GM06990 (cell line): ENCODE measurements around the gene SPTBN1.
A peak's percentile ranks its signal among the peaks of the same experiment; 100 is the strongest.

Experiments used
- DNase-seq: peaks from one replicate; pipeline ENCODE4 v3.0.0-alpha.2; 2011; ENCODE audit not compliant: insufficient read length; ENCODE audit errors: extremely low read depth
- H3K27me3 ChIP-seq: replicated peaks from 2 replicates; pipeline ENCODE4 v1.6.0; 2011; ENCODE audit warnings: low read length; ENCODE audit not compliant: control insufficient read depth, insufficient read depth
- H3K36me3 ChIP-seq: 2 replicates; pipeline ENCODE4 v1.5.1; 2011; ENCODE audit warnings: low read length; ENCODE audit not compliant: control insufficient read depth, insufficient read depth
- H3K4me3 ChIP-seq: replicated peaks from 2 replicates; pipeline ENCODE4 v1.5.1; 2011; ENCODE audit warnings: low read depth, mild to moderate bottlenecking, control low read depth, low read length
- TF ChIP-seq, protein P1 (sequence below): IDR thresholded peaks from 2 replicates; pipeline ENCODE4 v1.5.1; 2011; ENCODE audit warnings: low read length, control low read depth, mild to moderate bottlenecking, inconsistent platforms; ENCODE audit not compliant: insufficient read depth, poor library complexity, severe bottlenecking

SPTBN1 gene

DNA sequence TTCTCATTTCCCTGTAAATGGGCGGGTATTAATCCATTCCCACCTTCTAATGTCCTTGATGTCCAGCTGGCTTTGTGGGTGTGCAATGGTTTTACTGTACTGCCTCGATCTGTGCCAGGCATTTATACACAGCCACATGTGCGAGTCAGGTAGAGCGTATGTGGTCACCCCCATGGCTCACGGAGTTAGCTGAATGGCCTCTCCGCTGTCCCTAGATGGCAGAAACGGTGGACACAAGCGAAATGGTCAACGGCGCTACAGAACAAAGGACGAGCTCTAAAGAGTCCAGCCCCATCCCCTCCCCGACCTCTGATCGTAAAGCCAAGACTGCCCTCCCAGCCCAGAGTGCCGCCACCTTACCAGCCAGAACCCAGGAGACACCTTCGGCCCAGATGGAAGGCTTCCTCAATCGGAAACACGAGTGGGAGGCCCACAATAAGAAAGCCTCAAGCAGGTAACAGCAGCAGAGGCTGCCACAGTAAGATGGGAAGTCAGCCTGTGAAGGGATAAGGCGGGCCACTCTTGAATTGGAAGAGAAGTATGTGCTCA, 208.2 kb downstream of the SPTBN1 start:
- TF ChIP-seq, protein P1, sequence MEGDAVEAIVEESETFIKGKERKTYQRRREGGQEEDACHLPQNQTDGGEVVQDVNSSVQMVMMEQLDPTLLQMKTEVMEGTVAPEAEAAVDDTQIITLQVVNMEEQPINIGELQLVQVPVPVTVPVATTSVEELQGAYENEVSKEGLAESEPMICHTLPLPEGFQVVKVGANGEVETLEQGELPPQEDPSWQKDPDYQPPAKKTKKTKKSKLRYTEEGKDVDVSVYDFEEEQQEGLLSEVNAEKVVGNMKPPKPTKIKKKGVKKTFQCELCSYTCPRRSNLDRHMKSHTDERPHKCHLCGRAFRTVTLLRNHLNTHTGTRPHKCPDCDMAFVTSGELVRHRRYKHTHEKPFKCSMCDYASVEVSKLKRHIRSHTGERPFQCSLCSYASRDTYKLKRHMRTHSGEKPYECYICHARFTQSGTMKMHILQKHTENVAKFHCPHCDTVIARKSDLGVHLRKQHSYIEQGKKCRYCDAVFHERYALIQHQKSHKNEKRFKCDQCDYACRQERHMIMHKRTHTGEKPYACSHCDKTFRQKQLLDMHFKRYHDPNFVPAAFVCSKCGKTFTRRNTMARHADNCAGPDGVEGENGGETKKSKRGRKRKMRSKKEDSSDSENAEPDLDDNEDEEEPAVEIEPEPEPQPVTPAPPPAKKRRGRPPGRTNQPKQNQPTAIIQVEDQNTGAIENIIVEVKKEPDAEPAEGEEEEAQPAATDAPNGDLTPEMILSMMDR = no peak
- DNase-seq = no peak
- H3K4me3 ChIP-seq = no peak overlapping the region
- H3K27me3 ChIP-seq = no peaks in the 10 kb centered on the region
- H3K36me3 ChIP-seq = peaks cover 47% of the 10 kb centered on the region

DNA sequence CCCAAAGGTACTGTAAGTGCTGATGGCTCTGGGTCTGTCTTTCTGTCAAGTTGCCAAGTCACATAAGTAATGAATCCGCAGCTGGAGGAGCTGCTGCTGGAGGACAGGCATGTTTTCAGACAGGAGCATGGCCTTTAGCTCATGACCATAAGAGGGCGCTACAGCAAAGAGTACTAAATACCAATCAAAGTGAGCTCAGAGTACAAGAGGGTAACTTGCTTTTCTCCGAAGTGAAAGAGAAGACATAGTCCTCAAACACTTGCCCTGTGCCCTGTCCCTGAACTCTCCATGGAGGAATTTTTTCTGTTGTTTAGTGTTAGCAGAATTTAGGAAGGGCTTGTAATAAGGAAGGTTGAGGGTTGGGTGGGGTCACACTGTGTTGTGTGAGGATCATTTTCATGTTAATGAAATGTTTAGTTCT, 209.3 kb downstream of the SPTBN1 start:
- no peak overlapping the region for H3K4me3 ChIP-seq
- TF ChIP-seq, protein P1 = peak; percentile 62
- DNase-seq = no peak
- no peaks in the 10 kb centered on the region for H3K27me3 ChIP-seq
- peaks cover 45% of the 10 kb centered on the region for H3K36me3 ChIP-seq

DNA sequence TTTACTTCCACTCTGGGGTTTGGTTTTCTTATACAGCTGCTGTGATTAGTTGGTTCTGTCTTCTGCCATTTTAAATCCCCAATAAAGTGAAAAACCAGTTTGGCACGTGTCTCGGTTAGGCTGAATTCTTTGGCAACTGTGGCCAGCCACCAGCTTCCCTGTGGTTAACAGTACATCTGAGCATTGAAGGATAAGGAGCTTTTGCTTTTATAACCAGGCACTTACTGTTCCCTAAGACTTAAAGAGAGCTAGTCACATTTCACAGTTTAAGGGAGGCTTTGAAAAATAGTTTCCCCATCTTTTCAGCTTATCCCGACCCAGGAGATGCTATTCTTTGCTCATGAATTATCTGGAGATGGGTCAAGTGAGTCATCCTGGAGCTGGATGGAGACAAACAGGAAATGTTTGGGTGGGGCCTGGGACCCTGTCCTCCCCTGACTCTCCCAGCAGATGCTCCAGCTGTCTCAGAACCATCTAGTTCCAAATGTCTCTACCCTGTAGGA, 210.1 kb downstream of the SPTBN1 start:
- no peaks in the 10 kb centered on the region for H3K27me3 ChIP-seq
- H3K4me3 ChIP-seq = no peak overlapping the region
- H3K36me3 ChIP-seq = peaks cover 44% of the 10 kb centered on the region
- DNase-seq = no peak
- TF ChIP-seq, protein P1 = no peak

DNA sequence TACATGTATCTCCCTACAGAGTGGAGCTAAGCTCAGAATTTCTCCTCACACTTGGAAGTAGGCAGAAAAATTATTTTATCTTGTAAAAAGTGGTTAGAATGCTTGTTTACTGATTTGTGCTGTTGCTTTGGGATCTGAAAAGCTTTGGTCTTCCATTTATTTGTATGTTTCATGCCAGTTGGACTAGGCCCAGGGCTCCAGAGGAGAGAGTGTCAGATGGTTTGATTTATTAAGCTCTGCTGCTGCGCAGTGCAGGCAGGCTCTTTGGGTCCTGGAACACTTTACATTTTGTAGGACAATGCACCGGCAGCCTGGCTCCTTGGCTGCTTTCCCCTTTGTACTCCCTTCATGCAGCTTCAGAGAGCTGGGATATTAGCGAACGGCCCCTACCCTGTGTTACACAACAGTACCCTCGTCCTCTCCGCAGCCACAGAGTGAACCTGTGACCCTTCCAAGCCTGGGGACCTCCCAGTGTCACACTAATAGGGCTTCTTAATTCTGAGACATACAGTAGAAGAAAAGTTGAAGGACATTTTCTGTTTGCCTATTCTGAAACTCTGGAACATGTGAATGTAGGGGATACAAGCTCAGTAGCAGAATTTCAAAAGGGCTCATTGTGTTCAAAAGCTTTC, 210.6 kb downstream of the SPTBN1 start:
- no peak for DNase-seq
- H3K36me3 ChIP-seq = peaks cover 44% of the 10 kb centered on the region
- TF ChIP-seq, protein P1 = no peak
- H3K27me3 ChIP-seq = no peaks in the 10 kb centered on the region
- H3K4me3 ChIP-seq = no peak overlapping the region

DNA sequence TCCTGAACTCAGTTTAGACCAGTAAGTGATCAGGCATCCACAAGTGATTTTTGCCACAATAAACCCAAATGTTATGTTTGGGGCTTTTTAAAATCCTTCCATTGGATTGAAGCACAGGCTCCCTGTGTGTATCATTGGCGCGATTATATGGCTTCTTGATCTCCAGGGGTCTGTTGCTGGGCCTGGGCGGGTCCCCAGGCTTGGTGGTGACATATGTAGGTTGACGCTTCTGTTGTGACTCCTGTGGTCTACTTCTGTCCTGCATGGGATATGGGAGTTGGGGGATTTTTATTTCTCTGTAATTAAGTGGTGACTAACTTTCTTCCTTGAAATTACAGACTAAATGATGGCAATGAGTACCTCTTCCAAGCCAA, 211.1 kb downstream of the SPTBN1 start:
- no peak for DNase-seq
- TF ChIP-seq, protein P1 = no peak
- H3K27me3 ChIP-seq = no peaks in the 10 kb centered on the region
- H3K4me3 ChIP-seq = no peak overlapping the region
- peaks cover 40% of the 10 kb centered on the region for H3K36me3 ChIP-seq
